SK-N-DZ (cell line): ENCODE measurements around the gene SREBF2.
"Not testable (repeated sequence)": the region's sequence is repeated elsewhere in the genome, so short reads cannot be mapped to it uniquely, and the experiment has no call there.

Experiments used
- DNase-seq: peaks from one replicate; pipeline ENCODE4 v3.0.0-alpha.2; 2015; ENCODE audit warnings: low spot score

SREBF2 gene

DNA sequence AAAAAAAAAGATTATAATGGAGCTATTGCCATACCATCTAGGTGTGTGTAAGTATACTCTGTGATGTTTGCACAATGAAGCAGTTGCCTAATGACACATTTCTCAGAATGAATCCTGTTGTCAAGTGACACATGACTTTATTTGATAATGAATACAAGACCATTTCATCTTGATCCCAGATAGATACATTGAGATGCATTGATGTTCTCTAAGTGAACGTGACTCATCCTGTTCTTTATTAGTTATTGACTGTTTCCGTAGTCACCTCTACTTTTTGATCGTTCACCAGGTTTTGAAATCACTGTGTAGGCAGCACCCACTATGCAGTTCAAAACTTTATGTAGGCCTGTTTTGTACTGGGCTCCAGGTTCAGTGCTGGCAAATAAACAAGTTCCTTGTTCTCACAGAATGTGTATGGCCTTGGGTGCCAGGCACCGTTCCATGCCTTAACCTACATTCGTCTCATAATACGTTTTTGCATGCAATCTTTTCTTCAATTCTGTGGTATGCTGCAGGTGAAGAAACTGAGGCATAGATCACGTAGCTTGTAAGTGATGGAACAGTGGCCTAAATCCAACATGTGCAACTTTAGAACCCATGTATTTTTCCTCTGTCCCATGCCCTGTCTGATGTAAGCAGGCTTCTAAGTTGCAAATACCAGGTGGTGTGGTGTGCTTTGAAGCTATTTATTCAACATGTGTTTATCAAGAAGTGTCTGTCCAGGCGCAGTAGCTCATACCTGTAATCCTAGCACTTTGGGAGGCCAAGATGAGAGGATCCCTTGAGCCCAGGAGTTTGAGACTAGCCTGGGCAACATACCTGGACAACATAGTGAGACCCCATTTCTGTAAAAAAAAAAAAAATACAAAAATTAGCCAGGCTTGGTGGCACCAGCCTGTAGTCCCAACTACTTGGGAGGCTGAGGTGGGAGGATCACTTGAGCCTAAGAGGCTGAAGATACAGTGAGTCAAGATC lies 10.4 kb downstream of the SREBF2 start:
- DNase-seq: no peak

DNA sequence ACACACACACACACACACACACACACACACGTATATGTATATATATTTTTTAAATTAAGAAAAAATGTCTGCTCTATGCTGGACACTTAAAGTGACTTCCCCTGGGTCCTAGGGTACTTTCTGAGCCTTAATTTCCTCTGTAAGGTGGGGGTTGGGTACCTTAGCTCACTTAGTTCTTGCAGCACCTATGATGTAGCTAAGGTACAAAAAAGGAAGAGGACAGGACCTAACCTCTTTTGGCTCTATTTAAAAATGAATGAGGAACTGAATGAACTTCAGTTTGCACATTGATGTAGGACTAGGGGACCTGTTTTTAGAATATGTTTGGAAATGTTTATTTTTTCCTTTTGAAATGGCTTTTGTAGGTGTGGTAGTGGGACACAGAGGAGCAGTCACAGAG lies 11.1 kb downstream of the SREBF2 start:
- DNase-seq: no peak

DNA sequence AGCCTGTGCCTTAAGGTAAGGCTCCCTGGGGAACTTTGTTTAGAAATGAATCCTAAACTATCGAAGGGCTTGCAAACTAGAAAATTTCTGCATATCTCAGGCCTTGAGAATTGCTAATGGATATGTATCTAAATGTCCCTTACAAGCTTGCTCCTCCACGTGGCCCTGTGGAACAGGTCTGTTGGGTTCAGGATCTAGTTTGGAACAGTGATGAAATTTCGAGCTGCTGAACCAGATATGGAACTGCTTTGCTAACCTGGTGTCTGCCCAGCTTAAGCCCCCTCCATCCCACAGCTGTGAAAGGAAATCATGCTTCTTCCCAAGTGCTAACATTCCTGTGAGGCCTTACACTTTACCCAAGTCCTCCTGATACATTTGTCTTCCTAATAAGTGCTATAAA lies 11.6 kb downstream of the SREBF2 start:
- DNase-seq: no peak

DNA sequence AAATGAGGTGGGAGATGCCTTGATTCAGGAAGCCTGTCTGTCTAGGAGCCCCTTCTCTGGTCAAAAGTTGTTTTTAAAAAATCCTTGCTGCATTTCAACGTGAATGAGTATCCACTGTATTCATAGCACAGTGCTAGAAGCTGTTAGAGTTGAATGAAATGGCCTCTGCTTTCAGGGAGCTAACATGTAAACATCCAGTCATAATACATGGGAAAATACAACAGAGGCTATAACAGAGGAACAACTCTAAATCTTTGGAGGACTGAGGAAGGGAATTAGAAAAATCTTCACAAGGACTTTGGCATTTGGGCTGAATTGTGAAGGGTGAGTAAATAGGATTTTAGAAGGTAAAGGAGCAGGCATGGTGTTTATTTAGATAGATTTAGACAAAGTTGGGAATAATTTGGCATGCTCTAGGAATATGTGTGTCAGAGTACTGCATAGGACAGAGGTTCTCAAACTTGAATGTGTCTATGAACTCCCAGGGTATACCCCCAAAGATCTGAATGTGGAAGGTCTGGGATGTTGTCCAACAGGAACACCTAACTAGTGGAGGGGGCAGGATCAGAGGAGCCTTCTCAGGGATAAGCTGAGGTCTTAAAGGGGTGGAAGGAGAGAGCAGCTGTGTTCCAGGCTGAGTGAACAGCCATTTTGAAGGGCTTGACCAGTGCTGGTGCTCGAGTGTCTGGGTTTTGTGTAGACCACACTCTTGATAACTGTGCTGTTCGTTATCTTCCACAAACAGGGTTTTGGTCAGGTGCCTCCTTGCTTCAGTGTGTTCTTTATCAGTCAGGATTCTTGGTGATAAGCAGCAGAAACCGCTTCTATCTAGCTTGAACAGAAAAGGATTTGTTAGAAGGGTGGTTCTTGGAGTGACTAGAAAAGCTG lies 12.7 kb downstream of the SREBF2 start:
- no peak for DNase-seq

DNA sequence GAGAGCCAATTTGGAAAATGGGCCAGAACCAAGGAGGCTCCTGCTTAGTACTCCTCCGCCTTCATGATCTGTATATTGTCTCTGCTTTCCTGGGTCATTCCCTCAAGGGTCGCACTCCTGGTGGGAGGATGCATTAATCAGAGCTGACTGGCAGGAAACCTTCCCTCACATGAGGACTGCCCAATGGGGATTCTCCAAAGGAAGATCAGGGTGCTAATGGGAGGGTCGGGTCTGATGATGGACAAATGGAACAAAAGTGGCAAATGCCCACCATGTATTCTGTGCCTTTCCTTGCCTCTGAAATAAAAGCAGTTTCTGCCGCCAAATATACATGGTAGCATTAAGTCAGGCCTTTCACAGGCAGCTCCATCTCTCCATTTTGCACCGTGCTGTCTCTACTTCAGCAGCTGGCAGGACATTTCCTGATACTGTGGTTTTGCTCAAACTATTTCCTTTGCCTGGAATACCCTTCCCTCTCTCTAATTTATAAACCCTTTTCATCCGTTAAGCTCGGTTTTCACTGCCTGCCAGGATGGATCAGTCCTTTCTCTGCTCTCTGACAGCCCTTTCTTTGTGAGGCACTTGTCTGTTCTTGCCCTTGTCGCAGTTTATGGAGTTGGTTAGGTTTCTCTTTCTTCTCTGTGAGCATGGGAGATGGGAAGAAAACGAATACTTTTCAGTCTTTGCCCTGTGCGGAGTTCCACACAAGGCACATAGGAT lies 13.5 kb downstream of the SREBF2 start:
- no peak for DNase-seq

DNA sequence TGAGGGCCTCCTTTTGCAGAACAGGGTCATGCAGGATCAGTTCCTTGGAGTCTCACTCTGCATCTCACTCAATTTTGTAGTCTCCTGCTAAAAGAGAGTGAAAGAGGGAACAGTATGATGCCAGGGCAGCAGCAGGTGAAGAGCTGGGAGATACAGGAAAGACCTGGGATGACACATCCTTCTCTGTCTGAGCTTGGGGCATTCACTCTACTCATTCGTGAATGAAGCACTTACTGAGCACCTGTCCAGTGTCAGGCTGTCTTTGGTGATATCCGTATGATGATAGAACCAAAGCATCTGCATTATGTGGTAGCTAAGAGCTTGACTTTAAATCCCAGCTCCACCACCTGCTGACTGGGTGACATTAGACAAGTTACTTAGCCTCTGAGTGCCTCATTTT lies 14.4 kb downstream of the SREBF2 start:
- DNase-seq: no peak

DNA sequence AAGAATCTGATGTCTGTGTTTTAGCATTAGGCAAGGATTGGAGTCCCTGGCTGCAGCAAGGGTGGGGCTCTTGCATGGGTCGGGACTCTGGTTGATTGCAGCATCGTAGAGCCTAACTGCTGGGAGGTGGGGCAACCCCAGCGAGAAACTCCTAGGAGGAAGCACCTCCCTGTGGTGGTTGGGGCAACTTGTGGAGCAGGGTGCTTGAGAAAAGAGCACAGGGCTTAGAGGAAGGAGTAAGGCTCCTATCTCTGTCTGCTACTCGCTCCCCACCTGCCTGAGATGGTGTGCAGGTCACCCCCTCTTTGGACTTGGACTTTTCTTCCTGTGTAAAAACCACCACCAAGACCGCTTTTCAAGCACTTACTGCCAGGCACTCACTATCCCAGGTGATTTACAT lies 15.6 kb downstream of the SREBF2 start:
- DNase-seq: no peak

DNA sequence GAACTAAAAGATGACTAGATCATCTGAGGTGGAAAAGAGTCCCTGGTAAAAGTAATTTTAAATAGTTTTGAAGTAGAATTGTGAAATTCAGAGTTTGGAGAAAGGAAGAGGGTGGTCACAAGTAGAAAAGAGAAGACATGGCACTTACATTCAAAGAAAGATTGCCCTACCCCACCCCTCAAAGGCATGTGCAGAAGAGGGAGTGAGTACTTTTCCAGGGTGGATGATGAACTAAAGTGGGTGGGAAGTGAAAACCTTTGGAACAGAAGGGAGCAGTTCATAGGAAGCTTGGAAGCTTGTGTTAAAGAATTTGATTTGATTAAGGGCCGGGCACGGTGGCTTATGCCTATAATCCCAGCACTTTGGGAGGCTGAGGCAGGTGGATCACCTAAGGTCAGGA lies 23.6 kb downstream of the SREBF2 start:
- no peak for DNase-seq

DNA sequence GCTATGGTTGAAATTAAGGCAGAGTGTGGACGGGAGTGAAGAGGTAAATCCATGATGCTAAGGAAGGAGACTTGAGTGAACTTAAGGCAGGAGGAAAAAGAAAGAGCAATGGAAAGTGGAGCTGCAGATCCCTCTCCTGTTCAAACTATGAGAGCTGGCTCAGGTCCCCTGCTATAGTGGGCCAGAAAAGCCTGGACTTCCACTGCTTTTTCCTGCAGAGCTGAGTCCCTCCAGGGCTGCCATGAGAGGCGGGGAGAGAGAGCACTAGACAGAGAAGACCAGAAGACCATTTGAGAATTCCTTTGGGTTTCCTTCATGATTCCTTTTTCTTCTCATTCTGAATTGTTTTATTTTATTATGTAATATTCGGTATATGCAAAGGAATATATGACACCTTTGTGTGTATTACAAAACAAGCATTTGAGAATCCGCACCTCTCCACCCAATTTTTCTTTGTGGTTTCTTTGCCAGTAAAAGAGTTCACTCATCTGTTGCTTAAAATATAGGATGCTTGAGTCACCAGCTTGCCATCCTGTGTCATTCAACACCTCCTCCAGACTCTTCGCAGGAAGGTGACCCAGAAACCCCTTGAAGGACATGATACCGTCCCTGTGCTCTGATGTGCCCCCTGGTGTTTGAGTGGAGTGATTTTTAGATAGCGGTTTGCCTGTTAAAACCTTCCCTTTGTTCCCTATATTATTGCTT lies 24.4 kb downstream of the SREBF2 start:
- DNase-seq: peak; percentile 50

DNA sequence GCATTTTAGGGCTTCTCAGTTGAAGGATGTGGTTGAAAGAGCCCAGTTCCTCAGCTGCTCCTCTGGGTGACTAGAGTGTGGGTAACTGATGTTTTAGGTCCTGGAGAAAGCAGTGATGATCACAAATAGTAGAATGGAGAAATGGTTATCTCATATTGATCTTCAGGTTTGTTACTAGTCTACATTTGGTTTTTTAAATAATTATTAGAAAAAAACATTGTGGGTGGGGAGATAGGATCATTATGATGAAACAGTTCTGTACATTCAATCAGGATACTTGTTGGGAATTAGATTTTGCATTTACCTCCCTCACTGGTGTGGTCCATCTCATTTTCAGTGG lies 24.9 kb downstream of the SREBF2 start:
- DNase-seq: no peak

DNA sequence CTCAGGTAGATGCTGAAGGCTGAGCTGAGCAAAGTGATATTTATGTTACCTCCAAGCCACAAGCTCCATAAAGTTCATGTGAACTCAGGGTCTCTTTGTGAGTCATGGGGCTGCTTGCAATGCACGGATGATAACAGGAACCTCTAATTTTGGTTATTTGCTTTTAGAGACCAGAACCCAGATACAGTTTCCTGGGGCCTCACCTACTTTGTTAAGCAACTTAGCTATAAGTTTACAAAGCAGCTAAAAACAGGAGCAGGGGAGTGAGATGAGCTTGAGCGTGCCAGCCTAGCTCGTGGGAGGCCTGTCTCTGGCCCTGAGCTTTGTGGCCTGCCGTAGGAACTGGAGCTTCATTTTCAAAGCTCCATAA lies 29.2 kb downstream of the SREBF2 start:
- DNase-seq: no peak

DNA sequence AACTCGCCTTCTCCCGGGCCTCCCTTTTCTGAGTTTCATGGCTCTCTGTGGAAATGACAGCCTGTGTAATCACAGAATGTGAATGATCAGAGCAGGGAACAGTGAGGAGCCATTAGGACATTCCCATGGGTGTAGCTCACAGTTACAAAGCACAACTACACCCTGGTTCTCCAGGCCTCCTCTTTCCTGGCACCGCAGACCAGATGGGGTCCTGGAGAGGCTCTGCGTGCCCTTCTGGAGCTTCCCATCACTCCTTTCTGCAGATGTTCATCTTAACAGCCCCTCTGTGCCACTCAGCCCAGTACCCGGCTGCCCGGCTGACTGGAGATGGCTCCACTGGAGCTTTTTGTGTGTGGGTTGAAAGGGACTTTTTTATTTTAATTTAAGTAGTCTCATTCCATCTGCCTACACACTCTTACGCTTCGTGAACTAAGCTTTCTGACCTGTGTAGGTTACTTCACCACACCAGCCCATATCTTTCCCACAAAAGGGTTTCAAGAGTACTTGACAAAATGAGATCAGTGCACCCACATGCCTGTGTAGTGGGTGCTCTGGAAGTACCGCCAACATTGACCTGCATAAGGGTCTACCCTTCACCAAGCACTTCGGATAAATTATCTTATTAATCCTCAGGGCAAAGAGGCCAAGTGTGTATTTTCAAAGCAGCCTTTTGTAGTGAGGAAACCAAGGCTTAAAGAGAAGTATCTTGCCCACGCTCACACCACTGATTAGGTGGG lies 29.8 kb downstream of the SREBF2 start:
- DNase-seq: no peak

DNA sequence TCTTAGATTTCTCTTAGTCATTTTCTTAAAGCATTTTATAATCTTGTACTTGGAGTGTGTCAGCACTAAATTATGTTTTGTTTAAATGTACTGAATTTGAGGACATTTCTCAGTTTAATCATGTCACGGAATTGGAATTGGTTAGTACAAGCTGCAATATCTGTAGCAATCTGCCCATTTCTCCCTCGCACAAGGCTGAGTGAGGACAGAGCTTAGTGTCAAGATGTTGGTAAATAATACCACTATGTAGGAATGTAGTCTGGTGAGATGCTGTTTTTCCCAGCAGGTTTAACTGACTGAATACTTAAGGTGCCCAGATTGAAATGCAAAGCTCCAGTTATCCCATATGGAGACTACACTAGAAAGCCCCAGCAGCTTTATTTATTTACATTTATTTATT lies 30.6 kb downstream of the SREBF2 start:
- no peak for DNase-seq

DNA sequence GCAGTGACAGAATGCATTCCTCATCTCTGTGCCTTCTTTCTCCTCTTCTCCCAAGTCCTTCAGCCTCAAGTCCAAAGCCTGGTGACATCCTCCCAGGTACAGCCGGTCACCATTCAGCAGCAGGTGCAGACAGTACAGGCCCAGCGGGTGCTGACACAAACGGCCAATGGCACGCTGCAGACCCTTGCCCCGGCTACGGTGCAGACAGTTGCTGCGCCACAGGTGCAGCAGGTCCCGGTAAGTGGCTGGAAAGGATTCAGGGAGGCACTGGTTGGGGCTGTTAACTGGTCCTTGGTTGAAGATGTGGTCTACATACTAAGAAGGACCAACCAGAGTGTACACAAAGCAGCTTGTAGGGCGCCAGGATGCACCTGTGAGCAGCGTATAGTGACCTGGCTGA lies 35.7 kb downstream of the SREBF2 start:
- DNase-seq: no peak

DNA sequence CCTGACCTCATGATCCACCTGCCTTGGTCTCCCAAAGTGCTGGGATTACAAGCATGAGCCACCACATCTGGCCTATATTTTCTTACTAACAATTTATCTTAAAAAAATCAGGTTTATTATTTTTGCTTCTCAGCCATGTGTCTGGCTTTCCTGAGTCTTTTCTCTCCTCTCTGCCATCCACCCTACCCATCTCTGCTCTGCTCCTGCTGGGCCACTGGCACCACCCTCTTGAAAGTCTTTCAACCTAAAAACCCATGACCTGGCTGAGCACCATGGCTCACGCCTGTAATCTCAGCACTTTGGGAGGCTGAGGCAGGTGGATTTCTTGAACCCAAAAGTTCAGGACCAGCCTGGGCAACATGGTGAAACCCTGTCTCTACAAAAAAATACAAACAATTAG lies 37.2 kb downstream of the SREBF2 start:
- DNase-seq: not testable (repeated sequence)

DNA sequence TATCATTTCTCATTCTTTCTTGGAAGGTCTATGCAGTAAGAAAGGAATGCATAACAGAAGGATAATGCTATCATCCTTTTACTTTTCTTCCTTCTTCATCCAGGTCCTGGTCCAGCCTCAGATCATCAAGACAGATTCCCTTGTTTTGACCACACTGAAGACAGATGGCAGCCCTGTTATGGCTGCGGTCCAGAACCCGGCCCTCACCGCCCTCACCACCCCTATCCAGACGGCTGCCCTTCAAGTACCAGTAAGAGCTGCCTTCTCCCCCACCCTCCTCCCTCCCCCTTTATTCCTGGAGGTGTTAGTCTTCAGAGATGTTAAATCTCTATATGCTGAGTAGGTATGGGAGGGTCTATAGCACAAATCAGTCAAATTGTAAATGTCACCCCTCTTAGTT lies 37.9 kb downstream of the SREBF2 start:
- DNase-seq: no peak

DNA sequence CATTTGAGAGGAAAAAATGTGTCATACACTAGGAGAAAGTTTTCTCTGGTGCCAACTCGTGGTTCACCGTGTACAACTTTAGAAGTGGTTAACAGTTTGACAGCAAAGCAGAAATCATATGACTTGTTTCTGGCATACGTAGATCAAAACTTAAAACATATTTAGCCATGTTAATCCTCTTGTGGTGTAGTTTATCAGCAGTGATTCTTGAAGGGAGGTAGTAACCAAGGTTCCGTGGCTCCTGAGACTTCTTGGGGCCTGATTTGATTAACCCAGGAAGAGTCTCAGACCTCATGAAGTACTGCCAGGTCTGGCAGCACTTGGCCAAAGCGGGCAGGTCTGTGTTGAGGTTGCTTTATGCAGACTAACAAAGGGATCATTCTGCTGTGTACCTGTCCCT lies 40.5 kb downstream of the SREBF2 start:
- DNase-seq: no peak

DNA sequence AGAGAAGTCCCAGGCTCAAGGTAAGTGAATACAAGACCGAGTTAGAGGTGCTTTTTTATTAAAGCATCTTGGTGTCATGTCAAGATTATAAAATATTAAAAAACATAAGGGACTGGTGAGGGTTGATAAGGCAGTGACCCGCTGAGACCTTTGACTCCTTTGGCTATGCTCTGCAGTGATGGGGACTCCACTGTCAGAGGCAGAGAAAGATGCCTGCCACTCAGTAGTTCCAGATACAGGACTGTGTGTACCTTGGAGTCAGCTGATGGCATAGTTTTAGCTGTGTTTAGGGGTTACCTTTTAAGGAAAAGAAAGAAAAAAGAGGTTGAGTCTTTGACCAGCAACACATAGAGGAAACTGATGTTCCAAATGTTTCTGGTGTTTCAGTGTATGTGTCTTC lies 41.2 kb downstream of the SREBF2 start:
- no peak for DNase-seq

DNA sequence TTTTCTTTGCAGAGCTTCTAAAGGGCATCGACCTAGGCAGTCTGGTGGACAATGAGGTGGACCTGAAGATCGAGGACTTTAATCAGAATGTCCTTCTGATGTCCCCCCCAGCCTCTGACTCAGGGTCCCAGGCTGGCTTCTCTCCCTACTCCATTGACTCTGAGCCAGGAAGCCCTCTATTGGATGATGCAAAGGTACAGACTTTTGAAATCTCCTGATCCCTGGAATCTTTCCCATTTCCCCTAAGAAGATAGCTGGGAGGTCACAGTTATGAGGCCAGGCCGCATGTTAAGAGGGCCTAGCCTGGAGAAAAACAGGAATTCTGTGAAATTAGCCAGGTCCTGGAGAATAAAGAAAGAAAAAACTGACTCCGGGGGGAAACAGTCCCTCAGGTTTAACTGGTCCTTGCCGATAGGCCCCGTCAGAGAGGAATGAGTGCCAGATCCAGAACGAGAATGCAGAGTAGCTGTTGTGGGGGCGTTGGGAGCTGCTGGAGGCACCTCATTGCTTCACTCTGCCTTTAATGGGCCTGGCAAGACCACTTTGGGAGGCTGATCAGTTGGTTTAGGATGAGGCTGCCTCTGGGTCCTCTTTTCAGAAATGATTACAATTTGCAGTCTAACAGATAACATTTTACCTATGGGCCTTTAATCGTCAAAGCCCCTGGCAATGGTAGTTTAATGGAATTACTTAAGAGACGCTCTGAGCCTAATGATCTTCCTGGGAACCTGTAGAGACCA lies 42.8 kb downstream of the SREBF2 start:
- DNase-seq: no peak

DNA sequence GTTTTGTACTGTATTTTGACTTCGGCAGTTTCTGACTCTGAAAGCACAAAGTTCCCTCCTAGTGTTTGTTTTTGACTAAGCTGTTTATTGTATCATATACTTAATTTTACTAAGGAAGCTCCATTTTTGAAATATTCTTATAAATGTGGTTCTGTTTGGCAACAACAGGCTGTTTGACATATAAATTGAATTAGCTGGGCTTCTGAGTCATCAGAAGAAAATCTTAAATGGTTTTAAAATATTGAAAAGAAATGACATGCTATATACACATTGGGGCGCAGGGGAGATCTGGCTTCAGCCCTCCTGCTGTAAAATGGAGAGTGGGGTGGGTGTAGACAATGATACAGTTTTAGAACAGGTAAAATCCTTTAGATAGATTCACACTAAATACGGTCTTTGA lies 43.4 kb downstream of the SREBF2 start:
- DNase-seq: no peak
